ENCODE measurements around the gene CDKN1A. TPM values are rescaled to one million over a fixed set of nuclear protein-coding genes. Genes with fewer than 3 reads are reported as not detected.

CDKN1A gene
- total RNA-seq, 6 donors from 2014 or later = 61.8 to 186 (median 127) TPM

DNA sequence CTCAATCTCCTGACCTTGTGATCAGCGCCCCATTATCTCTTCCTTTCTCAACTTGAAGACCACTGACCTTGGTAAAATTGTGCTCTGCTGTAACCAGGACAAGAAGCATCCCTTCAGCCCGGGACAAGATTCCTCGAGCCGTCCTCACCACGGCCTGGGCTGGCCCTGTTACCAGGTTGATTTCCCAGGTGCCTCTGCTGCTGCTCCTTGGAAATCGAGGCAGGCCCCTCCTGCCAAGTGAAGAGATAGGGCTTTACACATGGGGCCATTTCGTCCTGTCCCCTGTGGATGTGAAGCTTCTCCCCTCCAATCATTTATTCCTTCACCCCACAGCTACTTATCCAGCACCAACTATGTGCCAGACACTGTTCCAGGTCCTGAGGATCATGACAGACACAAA, 40.6 kb downstream of the CDKN1A start:
- Histone ChIP-seq H3K36me3 (no peaks in the 10 kb centered on the region), H3K27ac (no peak overlapping the region), H3K4me3 (no peak overlapping the region), H3K9me3 (no peaks in the 10 kb centered on the region), H3K4me1 (no peaks in the 10 kb centered on the region), H3K27me3 (no peaks in the 10 kb centered on the region)
- no peak for DNase-seq
- ATAC-seq (ENCODE audit: low FRiP score in 2 of 2) = no peak
- 89 to 99% methylated on average over 7 of the region's 7 CpGs for WGBS, 2 donors
- TF ChIP-seq CTCF (IDR thresholded peaks at IDR 0.05) (no peak), EP300 (IDR thresholded peaks at IDR 0.05) (no peak), POLR2AphosphoS5 (IDR thresholded peaks at IDR 0.05) (no peak), POLR2A (IDR thresholded peaks at IDR 0.05) (no peak)

DNA sequence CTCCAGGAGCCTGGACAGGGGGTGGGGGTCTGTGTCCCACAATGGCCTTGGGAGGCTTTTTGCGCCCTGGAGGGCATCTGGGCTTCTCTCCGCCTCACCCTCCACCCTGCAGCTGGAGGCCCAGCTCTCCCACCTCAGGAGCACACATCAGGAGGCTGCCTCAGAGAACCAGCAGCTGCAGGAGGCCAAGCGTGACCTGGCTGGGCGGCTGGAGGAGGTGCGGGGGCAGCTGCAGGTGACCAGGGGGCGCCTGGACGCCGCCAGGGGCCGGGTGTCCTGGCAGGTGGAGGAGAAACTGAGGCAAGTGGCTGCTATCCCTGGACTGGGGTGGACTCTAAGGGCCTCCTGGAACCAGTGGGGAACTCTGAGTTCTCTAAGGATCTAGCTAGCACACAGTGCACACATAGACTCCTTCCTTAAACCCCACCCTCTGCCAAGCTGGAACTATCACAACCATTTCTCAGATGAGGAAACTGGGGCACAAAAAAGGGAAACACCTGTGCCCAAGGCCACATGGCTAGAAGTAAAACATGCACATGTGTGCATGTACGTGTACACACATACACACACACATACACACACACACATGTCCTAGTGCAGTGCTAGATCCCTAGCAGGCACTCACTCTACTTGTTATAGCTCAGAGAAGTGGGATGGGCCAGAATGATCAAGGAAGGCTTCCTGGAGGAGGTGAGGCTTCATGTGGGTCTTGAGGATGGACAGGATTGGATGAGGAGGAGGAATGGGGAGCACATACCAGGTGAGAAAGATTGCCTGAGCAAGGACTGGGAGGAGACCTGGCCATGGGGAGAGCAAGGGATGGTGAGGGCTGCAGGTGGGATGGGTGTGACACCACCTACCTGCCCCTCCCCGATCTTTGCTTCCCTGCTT, 42.0 kb downstream of the CDKN1A start:
- DNase-seq (no peak), ATAC-seq (ENCODE audit: low FRiP score in 2 of 2) (no peak)
- no peaks in the 10 kb centered on the region for H3K36me3 ChIP-seq
- no peak overlapping the region for H3K4me3 ChIP-seq
- WGBS, 2 donors = 83 to 91% methylated on average over 4 to 9 of the region's 11 CpGs
- H3K27me3 ChIP-seq = no peaks in the 10 kb centered on the region
- no peaks in the 10 kb centered on the region for H3K4me1 ChIP-seq
- no peak for TF ChIP-seq CTCF (IDR thresholded peaks at IDR 0.05)
- TF ChIP-seq POLR2A (IDR thresholded peaks at IDR 0.05) = no peak
- no peak overlapping the region for H3K27ac ChIP-seq
- no peaks in the 10 kb centered on the region for H3K9me3 ChIP-seq

- ATAC-seq (ENCODE audit: low FRiP score in 2 of 2) = no peak
- DNase-seq = no peak
- TF ChIP-seq POLR2A (IDR thresholded peaks at IDR 0.05) (no peak), EP300 (IDR thresholded peaks at IDR 0.05) (no peak), CTCF (IDR thresholded peaks at IDR 0.05) (no peak), POLR2AphosphoS5 (IDR thresholded peaks at IDR 0.05) (no peak)
Measured at GRCh38 chr6:36721369-36722140, 43.0 kb downstream of the CDKN1A start.

GRCh38 chr6:36722365-36722764, 43.9 kb downstream of the CDKN1A start:
- no peak for ATAC-seq (ENCODE audit: low FRiP score in 2 of 2)
- H3K4me3 ChIP-seq = no peak overlapping the region
- no peak for DNase-seq
- H3K27me3 ChIP-seq = no peaks in the 10 kb centered on the region
- WGBS, 2 donors = 95 to 100% methylated on average over 5 to 10 of the region's 10 CpGs
- no peaks in the 10 kb centered on the region for H3K36me3 ChIP-seq
- H3K27ac ChIP-seq = no peak overlapping the region
- H3K4me1 ChIP-seq = peaks cover 0 to under 1% (median 0%) of the 10 kb centered on the region in 4 donors
- H3K9me3 ChIP-seq = no peaks in the 10 kb centered on the region
- TF ChIP-seq POLR2A (IDR thresholded peaks at IDR 0.05) (no peak), EP300 (IDR thresholded peaks at IDR 0.05) (no peak), POLR2AphosphoS5 (IDR thresholded peaks at IDR 0.05) (no peak), CTCF (IDR thresholded peaks at IDR 0.05) (no peak)

More at GRCh38 chr6:36721369-36722140, 43.0 kb downstream of the CDKN1A start:
- no peaks in the 10 kb centered on the region for H3K27me3 ChIP-seq
- H3K9me3 ChIP-seq = no peaks in the 10 kb centered on the region
- no peak overlapping the region for H3K27ac ChIP-seq
- no peaks in the 10 kb centered on the region for H3K4me1 ChIP-seq
- no peak overlapping the region for H3K4me3 ChIP-seq
- no peaks in the 10 kb centered on the region for H3K36me3 ChIP-seq
- WGBS, 2 donors = 90 to 94% methylated on average over 3 to 13 of the region's 15 CpGs
